Measurements from ENCODE around the gene KATNAL1. TPM values are rescaled to one million over a fixed set of nuclear protein-coding genes. Genes with fewer than 3 reads are reported as not detected.

Gene KATNAL1
- total RNA-seq, 4 donors from 2014 or later: 5.9 to 9.4 (median 7.5) TPM

DNA sequence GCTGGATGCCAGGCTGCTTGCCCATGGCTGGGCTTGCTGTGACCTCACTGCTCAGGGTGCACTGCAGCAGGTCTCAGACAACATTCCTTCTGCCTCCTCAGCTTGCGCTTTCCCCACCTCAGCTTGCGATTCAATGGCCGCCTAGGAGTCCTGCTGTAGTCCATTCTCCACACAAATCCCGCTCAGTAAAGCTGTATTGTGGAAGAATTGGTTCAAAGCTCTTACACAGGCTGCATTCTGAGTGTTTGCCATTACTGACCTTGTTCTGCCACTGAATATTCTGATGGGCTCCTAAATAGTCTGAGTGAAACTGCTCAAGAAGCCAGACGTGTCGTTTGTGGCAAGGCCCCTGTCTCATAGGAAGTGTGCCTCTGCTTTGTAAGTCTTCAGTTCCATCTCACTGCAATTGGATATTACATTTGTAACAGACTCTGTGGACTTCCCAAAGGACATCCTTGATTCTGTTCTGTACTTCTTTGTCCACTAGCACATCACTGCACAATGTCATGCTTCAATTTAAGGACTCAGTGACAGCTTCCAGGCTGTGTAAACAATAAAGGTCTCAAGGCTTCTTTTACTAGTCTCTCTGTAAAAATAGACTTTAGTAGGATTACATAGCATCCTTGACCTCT lies 49.8 kb downstream of the KATNAL1 start:
- H3K4me1 ChIP-seq: no peaks in the 10 kb centered on the region
- no peak overlapping the region for H3K27ac ChIP-seq
- no peak overlapping the region for H3K4me3 ChIP-seq
- H3K9me3 ChIP-seq: no peaks in the 10 kb centered on the region
- no peaks in the 10 kb centered on the region for H3K36me3 ChIP-seq
- H3K27me3 ChIP-seq: no peaks in the 10 kb centered on the region
- 92% methylated on average over 6 of the region's 6 CpGs for WGBS
- no peak for TF ChIP-seq POLR2A (IDR thresholded peaks at IDR 0.05)
- no peak for TF ChIP-seq CTCF (IDR thresholded peaks at IDR 0.05)
- TF ChIP-seq POLR2AphosphoS5 (IDR thresholded peaks at IDR 0.05): no peak
- TF ChIP-seq EP300 (IDR thresholded peaks at IDR 0.05): no peak
- DNase-seq (ENCODE audit: low spot score in 2 of 2): no peak

DNA sequence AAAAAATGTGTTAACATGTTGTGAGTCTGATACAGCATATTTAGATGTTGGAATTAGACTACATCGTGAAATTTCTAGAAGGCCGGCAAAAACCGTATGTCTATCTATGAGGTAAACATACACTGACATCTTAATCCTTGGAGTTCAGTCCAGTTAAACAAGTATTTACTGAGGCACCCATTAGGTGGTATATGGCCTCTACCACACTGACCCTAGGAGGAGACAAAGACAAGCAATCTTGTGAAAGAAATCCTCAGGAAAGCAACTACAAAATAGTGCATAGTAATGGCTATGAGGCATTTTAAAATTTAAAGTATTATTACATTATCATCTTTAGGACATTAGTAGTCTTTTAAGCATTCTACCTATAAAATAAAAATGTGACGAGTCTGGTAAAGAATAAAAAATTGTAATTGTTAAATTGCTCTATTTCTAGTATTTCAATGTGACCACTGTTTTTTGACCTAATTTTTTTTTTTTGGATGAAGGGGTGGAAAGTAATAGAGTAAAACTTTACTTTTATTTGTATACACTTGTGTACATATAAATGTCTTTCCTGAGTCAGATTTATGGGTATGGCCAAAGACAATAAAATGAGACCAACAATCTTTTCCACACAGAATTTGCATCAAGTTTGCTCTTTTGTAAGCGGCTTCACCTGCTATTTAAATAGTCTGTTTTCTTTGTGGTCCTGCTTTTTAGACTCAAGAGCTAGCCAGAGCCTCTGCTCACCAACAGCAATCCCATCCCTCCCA lies 50.5 kb downstream of the KATNAL1 start:
- no peak overlapping the region for H3K27ac ChIP-seq
- H3K4me3 ChIP-seq: no peak overlapping the region

GRCh38 chr13:30255696-30256095 lies 51.7 kb downstream of the KATNAL1 start:
- TF ChIP-seq POLR2AphosphoS5 (IDR thresholded peaks at IDR 0.05) (no peak), POLR2A (IDR thresholded peaks at IDR 0.05) (no peak), EP300 (IDR thresholded peaks at IDR 0.05) (no peak), CTCF (IDR thresholded peaks at IDR 0.05) (no peak)
- Histone ChIP-seq H3K27ac (no peak overlapping the region), H3K27me3 (no peaks in the 10 kb centered on the region), H3K4me1 (no peaks in the 10 kb centered on the region), H3K9me3 (no peaks in the 10 kb centered on the region), H3K4me3 (no peak overlapping the region), H3K36me3 (no peaks in the 10 kb centered on the region)
- no peak for DNase-seq (ENCODE audit: low spot score in 2 of 2)
- WGBS: 88% methylated on average over 1 of the region's 1 CpG

More for the DNA sequence above, 50.5 kb downstream of the KATNAL1 start:
- H3K27me3 ChIP-seq: no peaks in the 10 kb centered on the region
- no peaks in the 10 kb centered on the region for H3K36me3 ChIP-seq
- no peaks in the 10 kb centered on the region for H3K4me1 ChIP-seq
- WGBS: 88% methylated on average over 5 of the region's 5 CpGs
- no peak for DNase-seq (ENCODE audit: low spot score in 2 of 2)
- H3K9me3 ChIP-seq: no peaks in the 10 kb centered on the region
- TF ChIP-seq POLR2A (IDR thresholded peaks at IDR 0.05): no peak
- no peak for TF ChIP-seq POLR2AphosphoS5 (IDR thresholded peaks at IDR 0.05)
- TF ChIP-seq EP300 (IDR thresholded peaks at IDR 0.05): no peak
- no peak for TF ChIP-seq CTCF (IDR thresholded peaks at IDR 0.05)

DNA sequence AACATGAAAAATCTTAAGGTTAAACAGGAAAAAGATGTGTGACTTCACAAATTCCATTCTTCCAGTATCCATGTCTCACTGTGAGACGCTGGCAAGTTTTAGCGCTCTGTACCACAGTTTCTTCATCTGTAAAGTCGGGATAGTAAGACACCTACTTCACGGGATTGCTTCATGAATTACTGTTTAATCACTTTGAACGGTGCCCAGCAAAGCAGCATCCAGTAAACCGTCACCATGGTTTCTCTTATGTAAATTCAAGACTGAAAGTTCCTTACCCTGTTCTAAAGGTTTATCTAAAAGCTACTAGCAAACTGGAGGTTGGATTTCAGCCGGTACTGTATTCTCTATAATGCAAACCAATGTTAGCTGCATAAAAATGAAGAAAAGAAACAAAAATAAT lies 53.5 kb downstream of the KATNAL1 start:
- DNase-seq (ENCODE audit: low spot score in 2 of 2): no peak
- 88% methylated on average over 7 of the region's 7 CpGs for WGBS
- TF ChIP-seq CTCF (IDR thresholded peaks at IDR 0.05): no peak
- Histone ChIP-seq H3K9me3 (peaks cover 8% of the 10 kb centered on the region), H3K4me3 (no peak overlapping the region), H3K4me1 (no peaks in the 10 kb centered on the region), H3K27ac (no peak overlapping the region), H3K27me3 (no peaks in the 10 kb centered on the region), H3K36me3 (no peaks in the 10 kb centered on the region)

- H3K9me3 ChIP-seq: peaks cover 9% of the 10 kb centered on the region
- TF ChIP-seq POLR2AphosphoS5 (IDR thresholded peaks at IDR 0.05) (no peak), EP300 (IDR thresholded peaks at IDR 0.05) (no peak), CTCF (IDR thresholded peaks at IDR 0.05) (no peak), POLR2A (IDR thresholded peaks at IDR 0.05) (no peak)
These were observed 59.9 kb downstream of the KATNAL1 start for GRCh38 chr13:30247406-30247805.

More at GRCh38 chr13:30247406-30247805, 59.9 kb downstream of the KATNAL1 start:
- DNase-seq (ENCODE audit: low spot score in 2 of 2): no peak
- Histone ChIP-seq H3K4me3 (no peak overlapping the region), H3K4me1 (no peaks in the 10 kb centered on the region), H3K27ac (no peak overlapping the region), H3K36me3 (no peaks in the 10 kb centered on the region), H3K27me3 (no peaks in the 10 kb centered on the region)
- 99% methylated on average over 2 of the region's 2 CpGs for WGBS

Data from suprapubic skin (tissue), 4 donors.